GM18505 (cell line): ENCODE results near the gene IWS1.

Experiments used
- ATAC-seq: cut with Tn5 transposase; IDR thresholded peaks from one replicate; pipeline ENCODE4 v1.9.1; 2021; ENCODE audit not compliant: unreplicated experiment
- POLR2A ChIP-seq: IDR thresholded peaks from 4 replicates; pipeline ENCODE4 v1.6.1; 2011; ENCODE audit warnings: borderline replicate concordance; ENCODE audit not compliant: insufficient read depth, insufficient read length; ENCODE audit errors: extremely low read depth

The IWS1 gene

DNA sequence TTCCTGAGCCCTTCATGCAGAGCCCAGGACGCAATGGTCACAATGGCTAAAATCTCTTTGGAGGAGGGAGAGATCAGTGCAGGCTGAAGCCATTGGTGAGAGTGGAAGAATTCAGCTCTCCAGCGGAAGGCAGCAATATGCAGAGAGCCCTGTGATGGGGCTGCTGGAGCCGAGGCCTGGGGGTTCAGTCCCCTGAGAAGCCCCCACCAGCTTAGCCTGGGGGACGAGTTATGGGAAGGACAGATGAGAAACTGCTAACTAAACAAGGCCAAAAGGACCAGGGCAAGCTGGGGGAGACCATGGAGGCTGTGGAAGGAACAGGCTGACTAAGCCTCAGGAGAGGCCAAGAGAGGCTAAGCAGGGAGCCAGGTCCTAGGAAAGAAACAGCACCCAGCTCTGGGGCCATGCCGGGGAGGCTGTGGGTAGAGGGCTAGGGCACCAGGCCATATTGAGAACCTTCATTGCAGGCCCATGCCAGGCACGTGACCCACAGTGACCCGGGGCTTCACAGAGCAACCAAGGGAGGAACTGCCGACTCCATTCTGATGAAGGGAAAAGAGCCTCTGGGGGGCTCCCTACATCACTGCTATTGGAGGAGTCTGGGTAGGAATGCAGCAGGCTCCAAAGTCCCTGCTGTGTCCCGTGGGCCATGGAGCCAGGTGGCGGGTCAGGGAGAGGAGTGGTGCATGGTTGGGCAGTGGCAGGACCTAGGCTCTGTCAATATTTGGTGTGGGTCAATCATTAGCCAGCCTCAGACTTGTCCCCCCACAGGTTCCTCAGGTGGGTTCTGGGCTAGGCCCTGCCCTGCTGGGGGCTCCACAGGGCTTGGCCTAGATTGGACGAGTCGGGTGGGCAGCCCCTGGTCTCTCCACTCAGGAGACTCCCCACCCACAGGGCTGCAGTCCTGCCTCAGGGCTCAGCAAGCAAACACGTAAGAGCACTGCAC is 88.2 kb downstream of the IWS1 start:
- no peak for ATAC-seq
- no peak for TF ChIP-seq POLR2A

DNA sequence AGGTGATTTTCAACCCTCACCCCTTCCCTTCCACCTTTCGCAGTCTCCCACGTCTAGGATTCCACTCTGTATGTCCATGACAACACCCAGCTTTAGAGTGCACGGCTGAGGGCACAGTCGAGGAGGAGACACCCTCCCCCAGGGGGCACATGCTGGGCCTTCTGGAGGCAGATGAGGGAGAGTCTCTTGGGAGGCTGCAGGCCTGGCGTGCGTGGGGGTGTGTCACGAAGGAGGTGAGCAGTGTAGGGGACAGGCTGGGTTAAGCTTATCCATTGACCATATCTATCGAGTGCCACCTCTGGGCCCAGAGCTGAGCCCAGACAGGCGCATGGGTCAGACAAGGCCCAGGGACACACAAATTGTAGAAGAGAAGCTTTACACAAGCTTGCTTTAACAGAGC is 89.2 kb downstream of the IWS1 start:
- ATAC-seq, result no peak
- TF ChIP-seq POLR2A, result no peak

- no peak for TF ChIP-seq POLR2A
- no peak for ATAC-seq
These were observed 91.8 kb downstream of the IWS1 start for GRCh38 chr2:127434515-127434914.

- no peak for ATAC-seq
- no peak for TF ChIP-seq POLR2A
These were observed 94.8 kb downstream of the IWS1 start for GRCh38 chr2:127431408-127432023.
